ENCODE data around the gene KCTD1.

GRCh38 chr18:26566874-26567555 lies 18.7 kb upstream of the KCTD1 start:
- TF ChIP-seq EZH2 (IDR thresholded peaks at IDR 0.05; ENCODE audit: low read depth, low read length, severe bottlenecking) (no peak), CTCF (IDR thresholded peaks at IDR 0.05; ENCODE audit: control extremely low read depth in 1 of 3, insufficient read depth in 1 of 3, low read depth in 1 of 3, low read length in 3 of 3) (peak in 2 of 3 experiments; percentile 14 to 27; a peak in 3 of 4 replicates), NANOG (IDR thresholded peaks at IDR 0.05; ENCODE audit: insufficient read depth, low read depth, low read length, poor library complexity, severe bottlenecking) (no peak), ASH2L (IDR thresholded peaks at IDR 0.05; ENCODE audit: low read length) (no peak), POLR2A (IDR thresholded peaks at IDR 0.05; ENCODE audit: control extremely low read depth in 1 of 2, low read depth in 2 of 2, low read length in 2 of 2) (no peak), BRCA1 (IDR thresholded peaks at IDR 0.05; ENCODE audit: low read depth, low read length) (no peak)
- TF ChIP-seq, protein P1, sequence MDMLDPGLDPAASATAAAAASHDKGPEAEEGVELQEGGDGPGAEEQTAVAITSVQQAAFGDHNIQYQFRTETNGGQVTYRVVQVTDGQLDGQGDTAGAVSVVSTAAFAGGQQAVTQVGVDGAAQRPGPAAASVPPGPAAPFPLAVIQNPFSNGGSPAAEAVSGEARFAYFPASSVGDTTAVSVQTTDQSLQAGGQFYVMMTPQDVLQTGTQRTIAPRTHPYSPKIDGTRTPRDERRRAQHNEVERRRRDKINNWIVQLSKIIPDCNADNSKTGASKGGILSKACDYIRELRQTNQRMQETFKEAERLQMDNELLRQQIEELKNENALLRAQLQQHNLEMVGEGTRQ (IDR thresholded peaks at IDR 0.05; ENCODE audit: low read length): no peak

Measured in H1 (cell line).